Measurements from ENCODE around the gene PIGS. TPM values are rescaled to one million over a fixed set of nuclear protein-coding genes. Genes with fewer than 3 reads are reported as not detected.

The PIGS gene
- total and polyA plus RNA-seq, 9 of the 15 experiments (the other 6 are each of a cell fraction or from before 2014, with no cell fraction given) = 47.5 to 138 (median 57.6) TPM

- TF ChIP-seq UBTF (IDR thresholded peaks at IDR 0.05; ENCODE audit: borderline replicate concordance in 1 of 2, low read depth in 2 of 2, low read length in 2 of 2) (peak; percentile 78 to 93; a peak in 3 of 4 replicates), POLR2AphosphoS2 (IDR thresholded peaks at IDR 0.05; ENCODE audit: low read length) (no peak), CBX1 (IDR thresholded peaks at IDR 0.05; ENCODE audit: low read depth) (peak; percentile 78; the same call in 1 of the 2 replicates), HCFC1 (IDR thresholded peaks at IDR 0.05; ENCODE audit: low read depth, low read length) (peak; percentile 54), MYC (IDR thresholded peaks at IDR 0.05; ENCODE audit: low read depth, low read length) (0 out of 2 replicates have a peak, but pooled peaks have one; percentile 48), MYC (CRISPR knock-in tag; IDR thresholded peaks at IDR 0.05; ENCODE audit: borderline replicate concordance, low read depth) (no peak), ELF1 (tag; IDR thresholded peaks at IDR 0.05) (peak; percentile 51; the same call in 1 of the 2 replicates), BCLAF1 (IDR thresholded peaks at IDR 0.05; ENCODE audit: borderline replicate concordance in 1 of 2, control insufficient read depth in 1 of 2, low read depth in 2 of 2, low read length in 1 of 2) (no peak), SMC3 (conservative IDR thresholded peaks at IDR 0.05; ENCODE audit: insufficient read depth, low read depth, low read length) (0 out of 2 replicates have a peak, but pooled peaks have one; percentile 2), ZBTB1 (CRISPR knock-in tag; IDR thresholded peaks at IDR 0.05; ENCODE audit: borderline replicate concordance, low read depth) (no peak), SMAD4 (CRISPR knock-in tag; conservative IDR thresholded peaks at IDR 0.05) (0 out of 2 replicates have a peak, but pooled peaks have one; percentile 9), CXXC5 (CRISPR knock-in tag; IDR thresholded peaks at IDR 0.05) (peak; percentile 86), ZBTB11 (CRISPR knock-in tag; IDR thresholded peaks at IDR 0.05) (peak; percentile 80 to 98 (median 85); a peak in 5 of 6 replicates), MYNN (IDR thresholded peaks at IDR 0.05) (0 out of 2 replicates have a peak, but pooled peaks have one; percentile 44), MYNN (CRISPR knock-in tag; IDR thresholded peaks at IDR 0.05) (no peak), RBM25 (IDR thresholded peaks at IDR 0.05; ENCODE audit: low read depth, low read length, severe bottlenecking) (peak; percentile 86), POLR2B (IDR thresholded peaks at IDR 0.05; ENCODE audit: low read depth, partially characterized antibody) (peak; percentile 66)
Measured at GRCh38 chr17:28571361-28572122, at the start of gene PIGS (continued).
